IgD-negative memory B cell (primary cell): ENCODE data around the gene CCDC28A. TPM values are rescaled to one million over a fixed set of nuclear protein-coding genes. Genes with fewer than 3 reads are reported as not detected.

ENCODE experiments used
- polyA plus RNA-seq: library from polyadenylated mRNA; unstranded; fragments of 300-500 nt; fragmentation: Illumina TruSeq; gene quantifications from one replicate; pipeline ENCODE4 v1.2.3, GENCODE V29; 2021

The CCDC28A gene
- polyA plus RNA-seq, 1 donor from 2014 or later: 39.5 TPM

Other genes starting within 250 kb of the CCDC28A start
- 0.23 TPM for gene ECT2L, start 22.3 kb downstream of the CCDC28A start, polyA plus RNA-seq
- 22.0 TPM for gene REPS1, start 214.5 kb downstream of the CCDC28A start, polyA plus RNA-seq